OCI-LY3 (cell line): Measurements from ENCODE around the gene CREB3L2.
A peak's percentile ranks its signal among the peaks of the same experiment; 100 is the strongest.

ENCODE experiments used
- H2AFZ ChIP-seq: fragments of 200-600, 300-600 bp; shearing (Covaris generic); 2 replicates; pipeline ENCODE4 v1.6.0; 2014; ENCODE audit warnings: antibody characterized with exemption, low read depth, low read length
- H3K27ac ChIP-seq: fragments of 200-600, 300-600 bp; sonication (generic); 2 replicates; pipeline ENCODE4 v1.5.1; 2014; ENCODE audit warnings: mild to moderate bottlenecking, low read length, moderate library complexity, mixed read lengths
- H3K27me3 ChIP-seq: fragments of 200-600, 300-600 bp; sonication (generic); 2 replicates; pipeline ENCODE4 v1.6.1; 2014; ENCODE audit warnings: low read depth, low read length, mixed read lengths
- H3K36me3 ChIP-seq: fragments of 200-600, 300-600 bp; sonication (generic); replicated peaks from 2 replicates; pipeline ENCODE3; 2014; ENCODE audit warnings: low read depth, low read length, mixed read lengths
- H3K4me1 ChIP-seq: fragments of 300-600, 200-600 bp; sonication (generic); 2 replicates; pipeline ENCODE4 v1.6.1; 2014; ENCODE audit warnings: low read length, mixed read lengths
- H3K4me2 ChIP-seq: fragments of 200-600, 300-600 bp; sonication (generic); 2 replicates; pipeline ENCODE4 v1.6.1; 2014; ENCODE audit warnings: low read length, mixed read lengths
- H3K4me3 ChIP-seq: fragments of 300-600, 200-600 bp; sonication (generic); 2 replicates; pipeline ENCODE4 v1.5.1; 2014; ENCODE audit warnings: antibody characterized with exemption, mild to moderate bottlenecking, low read length, moderate library complexity
- H3K79me2 ChIP-seq: fragments of 300-600, 200-600 bp; shearing (Covaris generic); 2 replicates; pipeline ENCODE4 v1.6.1; 2014; ENCODE audit warnings: mild to moderate bottlenecking, low read length, mixed read lengths
- H3K9ac ChIP-seq: fragments of 300-600, 200-600 bp; shearing (Covaris generic); 2 replicates; pipeline ENCODE4 v1.6.0; 2014; ENCODE audit warnings: mild to moderate bottlenecking, low read length, moderate library complexity
- H3K9me3 ChIP-seq: fragments of 200-600, 300-600 bp; shearing (Covaris generic); 2 replicates; pipeline ENCODE4 v1.6.1; 2014; ENCODE audit warnings: low read length, mixed read lengths; ENCODE audit not compliant: insufficient read depth
- H4K20me1 ChIP-seq: fragments of 200-600, 300-600 bp; sonication (generic); 2 replicates; pipeline ENCODE4 v1.6.1; 2016; ENCODE audit warnings: low read length, mixed read lengths; ENCODE audit not compliant: insufficient read depth
- CTCF ChIP-seq: fragments of 200-600, 300-600 bp; sonication (generic); IDR thresholded peaks from 2 replicates; pipeline ENCODE4 v1.5.1; 2014; ENCODE audit warnings: antibody characterized with exemption, low read length, low read depth
- EZH2phosphoT487 ChIP-seq: fragments of 200-600 bp; shearing (Covaris generic); IDR thresholded peaks from 2 replicates; pipeline ENCODE4 v1.6.1; 2018; ENCODE audit warnings: antibody characterized with exemption, mixed run types, low read depth

The CREB3L2 gene

DNA sequence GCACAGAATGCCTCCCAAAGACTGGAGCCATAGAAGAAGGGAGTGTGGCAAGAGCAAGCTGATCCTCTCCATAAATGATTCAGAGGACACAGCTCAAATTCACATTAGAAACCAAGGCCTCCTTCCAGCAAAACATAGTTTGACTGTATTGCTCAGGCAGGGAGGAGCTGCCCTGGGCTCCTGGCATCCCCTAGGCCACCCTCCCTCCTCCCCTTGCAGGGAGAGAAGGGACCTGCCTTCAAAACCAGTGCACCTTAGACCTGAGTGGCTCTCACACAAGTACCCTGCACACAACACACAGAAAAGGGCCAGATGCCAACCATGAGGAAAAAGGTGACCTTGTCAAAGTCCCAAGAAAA is 64.7 kb downstream of the CREB3L2 start:
- no peaks in the 10 kb centered on the region for H3K27me3 ChIP-seq
- peaks cover 100% of the 10 kb centered on the region for H3K79me2 ChIP-seq
- H3K9ac ChIP-seq: no peak overlapping the region
- H3K4me3 ChIP-seq: no peak overlapping the region
- TF ChIP-seq EZH2phosphoT487 (no peak), CTCF (no peak)
- H4K20me1 ChIP-seq: peaks cover 95% of the 10 kb centered on the region
- H3K27ac ChIP-seq: no peak overlapping the region
- peaks cover 33% of the 10 kb centered on the region for H3K36me3 ChIP-seq
- no peaks in the 10 kb centered on the region for H3K9me3 ChIP-seq
- peaks cover 45% of the 10 kb centered on the region for H3K4me1 ChIP-seq
- H2AFZ ChIP-seq: no peak overlapping the region
- peak overlapping the region; percentile 80 for H3K4me2 ChIP-seq

- TF ChIP-seq EZH2phosphoT487 (no peak), CTCF (no peak)
- Histone ChIP-seq H3K27me3 (no peaks in the 10 kb centered on the region), H3K36me3 (peaks cover 30% of the 10 kb centered on the region), H3K4me3 (peak overlapping the region; percentile 65), H4K20me1 (peaks cover 94% of the 10 kb centered on the region), H3K4me2 (peak overlapping the region; percentile 80), H3K4me1 (peaks cover 45% of the 10 kb centered on the region), H3K9ac (peak overlapping the region; percentile 5; the same call in 1 of the 2 replicates), H2AFZ (no peak overlapping the region), H3K27ac (no peak overlapping the region), H3K9me3 (no peaks in the 10 kb centered on the region), H3K79me2 (peaks cover 100% of the 10 kb centered on the region)
Observed at GRCh38 chr7:137936509-137937201, 65.2 kb downstream of the CREB3L2 start.

- no peaks in the 10 kb centered on the region for H3K27me3 ChIP-seq
- peak overlapping the region; percentile 80 for H3K4me2 ChIP-seq
- H3K27ac ChIP-seq: peak overlapping the region; percentile 5; the same call in 1 of the 2 replicates
- H4K20me1 ChIP-seq: peaks cover 89% of the 10 kb centered on the region
- peaks cover 48% of the 10 kb centered on the region for H3K4me1 ChIP-seq
- peaks cover 100% of the 10 kb centered on the region for H3K79me2 ChIP-seq
- H3K36me3 ChIP-seq: peaks cover 24% of the 10 kb centered on the region
- no peak overlapping the region for H2AFZ ChIP-seq
- TF ChIP-seq EZH2phosphoT487: no peak
- TF ChIP-seq CTCF: no peak
- H3K9ac ChIP-seq: peak overlapping the region; percentile 5; the same call in 1 of the 2 replicates
- no peaks in the 10 kb centered on the region for H3K9me3 ChIP-seq
- peak overlapping the region; percentile 65 for H3K4me3 ChIP-seq
Observed at GRCh38 chr7:137935884-137936508, 65.9 kb downstream of the CREB3L2 start.

GRCh38 chr7:137934941-137935883 is 66.7 kb downstream of the CREB3L2 start:
- Histone ChIP-seq H3K9ac (0 out of 2 replicates have a peak overlapping the region, but pooled peaks have one; percentile 5), H4K20me1 (peaks cover 89% of the 10 kb centered on the region), H3K4me1 (peaks cover 51% of the 10 kb centered on the region), H3K79me2 (peaks cover 100% of the 10 kb centered on the region), H2AFZ (no peak overlapping the region), H3K4me2 (peak overlapping the region; percentile 80), H3K27me3 (no peaks in the 10 kb centered on the region), H3K27ac (peak overlapping the region; percentile 26; the same call in 1 of the 2 replicates), H3K4me3 (peak overlapping the region; percentile 65), H3K36me3 (peaks cover 21% of the 10 kb centered on the region), H3K9me3 (no peaks in the 10 kb centered on the region)
- TF ChIP-seq CTCF (no peak), EZH2phosphoT487 (no peak)
